ENCODE data around the gene COG8.

The COG8 gene

GRCh38 chr16:69311533-69312387 lies 27.6 kb downstream of the COG8 start:
- Histone ChIP-seq H3K27me3 (ENCODE audit: control insufficient read depth in 5 of 5, insufficient read depth in 4 of 5, low read length in 5 of 5) (no peaks in the 10 kb centered on the region), H3K9me3 (ENCODE audit: control insufficient read depth in 5 of 5, low read length in 5 of 5) (no peaks in the 10 kb centered on the region), H3K4me1 (ENCODE audit: control insufficient read depth in 5 of 5, insufficient read depth in 5 of 5, low read length in 5 of 5) (peaks cover 3 to 22% (median 14%) of the 10 kb centered on the region in 5 donors)

GRCh38 chr16:69310653-69311532 lies 28.5 kb downstream of the COG8 start, which contains the start of gene VPS4A:
TSS of gene VPS4A (plus strand) at chr16:69311350. CDS start at chr16:69311512, 162 bp downstream.
- Histone ChIP-seq H3K4me3 (ENCODE audit: low read depth in 1 of 5, low read length in 5 of 5) (peak within 1 kb of the TSS; percentile 78 to 89 (median 83)), H3K4me1 (ENCODE audit: control insufficient read depth in 5 of 5, insufficient read depth in 5 of 5, low read length in 5 of 5) (peaks cover 3 to 22% (median 14%) of the 10 kb centered on the region in 5 donors), H3K9ac (ENCODE audit: low read length in 5 of 5) (peak within 1 kb of the TSS; percentile 90 to 98 (median 95)), H3K27me3 (ENCODE audit: control insufficient read depth in 5 of 5, insufficient read depth in 4 of 5, low read length in 5 of 5) (no peaks in the 10 kb centered on the region), H3K27ac (ENCODE audit: low read depth, low read length) (peak within 1 kb of the TSS; percentile 77), H3K9me3 (ENCODE audit: control insufficient read depth in 5 of 5, low read length in 5 of 5) (no peaks in the 10 kb centered on the region), H3K36me3 (ENCODE audit: control insufficient read depth in 5 of 5, insufficient read depth in 5 of 5, low read length in 5 of 5) (peaks cover 4 to 26% (median 14%) of the 10 kb centered on the region in 5 donors)

More at GRCh38 chr16:69311533-69312387, 27.6 kb downstream of the COG8 start:
- Histone ChIP-seq H3K27ac (ENCODE audit: low read depth, low read length) (peak overlapping the region; percentile 77), H3K36me3 (ENCODE audit: control insufficient read depth in 5 of 5, insufficient read depth in 5 of 5, low read length in 5 of 5) (peaks cover 0 to 35% (median 22%) of the 10 kb centered on the region in 5 donors), H3K9ac (ENCODE audit: low read length in 5 of 5) (peak overlapping the region; percentile 90 to 98 (median 95)), H3K4me3 (ENCODE audit: low read depth in 1 of 5, low read length in 5 of 5) (peak overlapping the region; percentile 78 to 89 (median 83))

- H3K27me3 ChIP-seq (ENCODE audit: control insufficient read depth in 5 of 5, insufficient read depth in 4 of 5, low read length in 5 of 5), result no peaks in the 10 kb centered on the region
- H3K4me3 ChIP-seq (ENCODE audit: low read depth in 1 of 5, low read length in 5 of 5), result no peak overlapping the region
- peaks cover 0 to 18% (median 2%) of the 10 kb centered on the region in 5 donors for H3K36me3 ChIP-seq (ENCODE audit: control insufficient read depth in 5 of 5, insufficient read depth in 5 of 5, low read length in 5 of 5)
- H3K27ac ChIP-seq (ENCODE audit: low read depth, low read length), result no peak overlapping the region
- H3K9ac ChIP-seq (ENCODE audit: low read length in 5 of 5), result no peak overlapping the region
- H3K4me1 ChIP-seq (ENCODE audit: control insufficient read depth in 5 of 5, insufficient read depth in 5 of 5, low read length in 5 of 5), result peaks cover 3 to 14% (median 13%) of the 10 kb centered on the region in 5 donors
- no peaks in the 10 kb centered on the region for H3K9me3 ChIP-seq (ENCODE audit: control insufficient read depth in 5 of 5, low read length in 5 of 5)
Observed at GRCh38 chr16:69309316-69309715, 30.0 kb downstream of the COG8 start.

- Histone ChIP-seq H3K4me1 (ENCODE audit: control insufficient read depth in 5 of 5, insufficient read depth in 5 of 5, low read length in 5 of 5) (peaks cover 3 to 14% (median 13%) of the 10 kb centered on the region in 5 donors), H3K4me3 (ENCODE audit: low read depth in 1 of 5, low read length in 5 of 5) (no peak overlapping the region), H3K36me3 (ENCODE audit: control insufficient read depth in 5 of 5, insufficient read depth in 5 of 5, low read length in 5 of 5) (peaks cover 0 to 19% (median 0%) of the 10 kb centered on the region in 5 donors), H3K27me3 (ENCODE audit: control insufficient read depth in 5 of 5, insufficient read depth in 4 of 5, low read length in 5 of 5) (no peaks in the 10 kb centered on the region), H3K9ac (ENCODE audit: low read length in 5 of 5) (no peak overlapping the region), H3K9me3 (ENCODE audit: control insufficient read depth in 5 of 5, low read length in 5 of 5) (no peaks in the 10 kb centered on the region), H3K27ac (ENCODE audit: low read depth, low read length) (no peak overlapping the region)
Observed at GRCh38 chr16:69307856-69308255, 31.5 kb downstream of the COG8 start.

GRCh38 chr16:69307091-69307490 lies 32.3 kb downstream of the COG8 start:
- peaks cover 0 to 23% (median 3%) of the 10 kb centered on the region in 5 donors for H3K36me3 ChIP-seq (ENCODE audit: control insufficient read depth in 5 of 5, insufficient read depth in 5 of 5, low read length in 5 of 5)
- H3K27ac ChIP-seq (ENCODE audit: low read depth, low read length), result no peak overlapping the region
- no peaks in the 10 kb centered on the region for H3K27me3 ChIP-seq (ENCODE audit: control insufficient read depth in 5 of 5, insufficient read depth in 4 of 5, low read length in 5 of 5)
- peaks cover under 1 to 10% (median 10%) of the 10 kb centered on the region in 5 donors for H3K4me1 ChIP-seq (ENCODE audit: control insufficient read depth in 5 of 5, insufficient read depth in 5 of 5, low read length in 5 of 5)
- H3K4me3 ChIP-seq (ENCODE audit: low read depth in 1 of 5, low read length in 5 of 5), result no peak overlapping the region
- no peaks in the 10 kb centered on the region for H3K9me3 ChIP-seq (ENCODE audit: control insufficient read depth in 5 of 5, low read length in 5 of 5)
- H3K9ac ChIP-seq (ENCODE audit: low read length in 5 of 5), result no peak overlapping the region

GRCh38 chr16:69306031-69306430 lies 33.3 kb downstream of the COG8 start:
- Histone ChIP-seq H3K9me3 (ENCODE audit: control insufficient read depth in 5 of 5, low read length in 5 of 5) (no peaks in the 10 kb centered on the region), H3K27ac (ENCODE audit: low read depth, low read length) (no peak overlapping the region), H3K4me3 (ENCODE audit: low read depth in 1 of 5, low read length in 5 of 5) (no peak overlapping the region), H3K36me3 (ENCODE audit: control insufficient read depth in 5 of 5, insufficient read depth in 5 of 5, low read length in 5 of 5) (peaks cover 9 to 33% (median 13%) of the 10 kb centered on the region in 5 donors), H3K4me1 (ENCODE audit: control insufficient read depth in 5 of 5, insufficient read depth in 5 of 5, low read length in 5 of 5) (peaks cover 0 to 13% (median 5%) of the 10 kb centered on the region in 5 donors), H3K9ac (ENCODE audit: low read length in 5 of 5) (peak overlapping the region in 1 of 5 donors; percentile 10), H3K27me3 (ENCODE audit: control insufficient read depth in 5 of 5, insufficient read depth in 4 of 5, low read length in 5 of 5) (no peaks in the 10 kb centered on the region)

- no peaks in the 10 kb centered on the region for H3K9me3 ChIP-seq (ENCODE audit: control insufficient read depth in 5 of 5, low read length in 5 of 5)
Observed at GRCh38 chr16:69302301-69302700, 37.1 kb downstream of the COG8 start.

GRCh38 chr16:69301861-69302260 lies 37.5 kb downstream of the COG8 start:
- Histone ChIP-seq H3K4me1 (ENCODE audit: control insufficient read depth in 5 of 5, insufficient read depth in 5 of 5, low read length in 5 of 5) (peaks cover 0 to 7% (median 0%) of the 10 kb centered on the region in 5 donors), H3K27ac (ENCODE audit: low read depth, low read length) (no peak overlapping the region), H3K27me3 (ENCODE audit: control insufficient read depth in 5 of 5, insufficient read depth in 4 of 5, low read length in 5 of 5) (no peaks in the 10 kb centered on the region), H3K9ac (ENCODE audit: low read length in 5 of 5) (no peak overlapping the region), H3K9me3 (ENCODE audit: control insufficient read depth in 5 of 5, low read length in 5 of 5) (no peaks in the 10 kb centered on the region), H3K36me3 (ENCODE audit: control insufficient read depth in 5 of 5, insufficient read depth in 5 of 5, low read length in 5 of 5) (peaks cover 19 to 47% (median 23%) of the 10 kb centered on the region in 5 donors), H3K4me3 (ENCODE audit: low read depth in 1 of 5, low read length in 5 of 5) (no peak overlapping the region)

More at GRCh38 chr16:69302301-69302700, 37.1 kb downstream of the COG8 start:
- peaks cover 0 to 7% (median 0%) of the 10 kb centered on the region in 5 donors for H3K4me1 ChIP-seq (ENCODE audit: control insufficient read depth in 5 of 5, insufficient read depth in 5 of 5, low read length in 5 of 5)
- H3K36me3 ChIP-seq (ENCODE audit: control insufficient read depth in 5 of 5, insufficient read depth in 5 of 5, low read length in 5 of 5), result peaks cover 19 to 47% (median 23%) of the 10 kb centered on the region in 5 donors
- no peak overlapping the region for H3K27ac ChIP-seq (ENCODE audit: low read depth, low read length)
- no peak overlapping the region for H3K4me3 ChIP-seq (ENCODE audit: low read depth in 1 of 5, low read length in 5 of 5)
- no peak overlapping the region for H3K9ac ChIP-seq (ENCODE audit: low read length in 5 of 5)
- no peaks in the 10 kb centered on the region for H3K27me3 ChIP-seq (ENCODE audit: control insufficient read depth in 5 of 5, insufficient read depth in 4 of 5, low read length in 5 of 5)

- Histone ChIP-seq H3K9ac (ENCODE audit: low read length in 5 of 5) (no peak overlapping the region), H3K4me1 (ENCODE audit: control insufficient read depth in 5 of 5, insufficient read depth in 5 of 5, low read length in 5 of 5) (peaks cover 0 to 7% (median 0%) of the 10 kb centered on the region in 5 donors), H3K36me3 (ENCODE audit: control insufficient read depth in 5 of 5, insufficient read depth in 5 of 5, low read length in 5 of 5) (peaks cover 18 to 47% (median 23%) of the 10 kb centered on the region in 5 donors), H3K4me3 (ENCODE audit: low read depth in 1 of 5, low read length in 5 of 5) (no peak overlapping the region), H3K27ac (ENCODE audit: low read depth, low read length) (no peak overlapping the region), H3K27me3 (ENCODE audit: control insufficient read depth in 5 of 5, insufficient read depth in 4 of 5, low read length in 5 of 5) (no peaks in the 10 kb centered on the region), H3K9me3 (ENCODE audit: control insufficient read depth in 5 of 5, low read length in 5 of 5) (no peaks in the 10 kb centered on the region)
Observed at GRCh38 chr16:69301187-69301586, 38.2 kb downstream of the COG8 start.
